HepG2 (cell line): Measurements from ENCODE around the gene DTNA. TPM values are rescaled to one million over a fixed set of nuclear protein-coding genes. Genes with fewer than 3 reads are reported as not detected.
A peak's percentile ranks its signal among the peaks of the same experiment; 100 is the strongest.

Experiments used
- ATAC-seq: fragments of 200-7000 bp; cut with Tn5 transposase; 3 replicates; pipeline ENCODE4 v1.9.1; 2020; ENCODE audit warnings: mild to moderate bottlenecking, moderate library complexity
- BruUV-seq: library from RNA; stranded (reverse); fragments of 400-500 nt; replicated peaks from 2 replicates; lab custom pipeline; 2021; lab: Mats Ljungman, UMichigan
- CTCF ChIA-PET: fragments of 300-600 bp; formaldehyde crosslinking; extraction: SDS; loops from one replicate; lab custom pipeline; 2021; ENCODE audit warnings: low total read pairs, inconsistent platforms, low intra/inter-chr PET ratio; lab: Yijun Ruan, JAX
- POLR2A ChIA-PET: fragments of 350-600 bp; sonication (Branson Sonifier 250); formaldehyde crosslinking; loops from one replicate; lab custom pipeline; 2020; ENCODE audit warnings: antibody characterized with exemption, inconsistent platforms; lab: Yijun Ruan, JAX
- DNase-seq: peaks from one replicate; pipeline ENCODE4 v3.0.0-alpha.2; 2015; ENCODE audit warnings: low spot score
- FAIRE-seq: peaks from 3 replicates; lab custom pipeline; 2011; peaks lifted over from hg19 to GRCh38; lab: Jason Lieb, UNC
- H2AFZ ChIP-seq: one replicate; pipeline ENCODE4 v1.6.1; 2011; ENCODE audit warnings: low read length, inconsistent platforms
- H3K27ac ChIP-seq: fragments of 300-600 bp; 3 replicates; pipeline ENCODE4 v1.8.0; 2011; ENCODE audit warnings: mixed run types, mild to moderate bottlenecking, mixed read lengths, low read length, inconsistent platforms; ENCODE audit not compliant: insufficient read depth; ENCODE audit errors: extremely low read length
- H3K27me3 ChIP-seq, 2 experiments: fragments of 200-600 bp in 1 of 2; 2 replicates in 1 of 2; 3 replicates in 1 of 2; pipeline versions ENCODE4 v1.6.0 to v1.8.0; 2011; ENCODE audit warnings: low read length in 2 of 2, mild to moderate bottlenecking in 2 of 2, moderate library complexity in 2 of 2, inconsistent platforms in 1 of 2; ENCODE audit not compliant: insufficient read depth in 2 of 2, control insufficient read depth in 1 of 2
- H3K36me3 ChIP-seq, 2 experiments: fragments of 200-600 bp in 1 of 2; replicated peaks in 1 of 2; 2 replicates in 1 of 2; 3 replicates in 1 of 2; pipeline versions ENCODE4 v1.5.1 to v1.8.0; 2011; ENCODE audit warnings: low read length in 2 of 2, inconsistent platforms in 1 of 2; ENCODE audit not compliant: insufficient read depth in 2 of 2, control insufficient read depth in 1 of 2
- H3K4me1 ChIP-seq: 2 replicates; pipeline ENCODE4 v1.5.1; 2012; ENCODE audit warnings: low read length, inconsistent platforms; ENCODE audit not compliant: insufficient read depth
- H3K4me2 ChIP-seq: 2 replicates; pipeline ENCODE4 v1.6.0; 2011; ENCODE audit warnings: low read depth, low read length, inconsistent platforms
- H3K4me3 ChIP-seq, 3 experiments: fragments of 200-600 bp in 1 of 3; sonication (generic), shearing (Covaris generic) in 1 of 3; replicated peaks in 1 of 3; 2 replicates each; pipeline ENCODE4 v1.5.1; 2011 to 2016; ENCODE audit warnings: low read length in 3 of 3, inconsistent platforms in 2 of 3, low read depth in 2 of 3, mild to moderate bottlenecking in 2 of 3, control low read depth in 1 of 3, mixed read lengths in 1 of 3; ENCODE audit not compliant: insufficient read depth in 1 of 3
- H3K79me2 ChIP-seq: one replicate; pipeline ENCODE4 v1.6.1; 2011; ENCODE audit warnings: low read length, inconsistent platforms; ENCODE audit not compliant: insufficient read depth
- H3K9ac ChIP-seq: 2 replicates; pipeline ENCODE4 v1.6.0; 2011; ENCODE audit warnings: mild to moderate bottlenecking, low read depth, low read length, inconsistent platforms; ENCODE audit not compliant: insufficient read depth
- H3K9me3 ChIP-seq: 2 replicates; pipeline ENCODE4 v1.5.1; 2012; ENCODE audit warnings: mild to moderate bottlenecking, low read length
- H4K20me1 ChIP-seq: 2 replicates; pipeline ENCODE4 v1.6.0; 2011; ENCODE audit warnings: inconsistent platforms, mild to moderate bottlenecking, low read length, moderate library complexity; ENCODE audit not compliant: insufficient read depth
- ATF7 ChIP-seq, 2 experiments: fragments of 450-650 bp in 1 of 2; sonication (generic) in 1 of 2; formaldehyde crosslinking in 1 of 2; IDR thresholded peaks; 2 replicates each; pipeline versions ENCODE4 v1.4.0 to v1.6.1; 2016 to 2020; ENCODE audit warnings: antibody characterized with exemption in 1 of 2, mild to moderate bottlenecking in 1 of 2, missing genetic modification reagents in 1 of 2
- CEBPB ChIP-seq: IDR thresholded peaks from 2 replicates; pipeline ENCODE4 v1.6.1; 2011; ENCODE audit warnings: low read depth, low read length, improper control_type of control experiment, borderline replicate concordance
- HMG20B ChIP-seq: conservative IDR thresholded peaks from 2 replicates; pipeline ENCODE4 v1.6.1; 2016; ENCODE audit warnings: missing genetic modification reagents, missing compliant biosample characterization
- JDP2 ChIP-seq: sonication (generic); formaldehyde crosslinking; IDR thresholded peaks from 2 replicates; pipeline ENCODE4 v1.8.1; 2022; ENCODE audit warnings: missing genetic modification reagents, borderline replicate concordance
- MIXL1 ChIP-seq: IDR thresholded peaks from 2 replicates; pipeline ENCODE4 v1.6.1; 2016
- RARA ChIP-seq: IDR thresholded peaks from 2 replicates; pipeline ENCODE4 v1.6.1; 2016; ENCODE audit warnings: missing genetic modification reagents, missing compliant biosample characterization
- RFX5 ChIP-seq: IDR thresholded peaks from 2 replicates; pipeline ENCODE4 v1.6.1; 2011; ENCODE audit warnings: low read depth, low read length, improper control_type of control experiment
- TARDBP ChIP-seq: sonication (generic); formaldehyde crosslinking; IDR thresholded peaks from 2 replicates; pipeline ENCODE4 v1.8.0; 2022; ENCODE audit warnings: mild to moderate bottlenecking, missing genetic modification reagents
- YEATS2 ChIP-seq: sonication (generic); formaldehyde crosslinking; IDR thresholded peaks from 2 replicates; pipeline ENCODE4 v1.4.0; 2020; ENCODE audit warnings: missing genetic modification reagents, borderline replicate concordance
- ZNF510 ChIP-seq: sonication (generic); formaldehyde crosslinking; IDR thresholded peaks from 2 replicates; pipeline ENCODE4 v1.4.0; 2020; ENCODE audit warnings: low read depth, mild to moderate bottlenecking, missing genetic modification reagents
- ZNF678 ChIP-seq: sonication (generic); formaldehyde crosslinking; IDR thresholded peaks from 2 replicates; pipeline ENCODE4 v1.4.0; 2020; ENCODE audit warnings: mild to moderate bottlenecking, missing genetic modification reagents
- WGBS: methylation state at CpG from one replicate; pipeline ENCODE4 v1.1.6; 2017; ENCODE audit warnings: low lambda C conversion rate; 5-methylcytosine and 5-hydroxymethylcytosine counted together
- in situ Hi-C: cut with HindIII; loops from 2 replicates; pipeline ENCODE4 v1.10.0; 2017; ENCODE audit warnings: low pct_unique_long_range_greater_than_20kb; ENCODE audit not compliant: extremely low pct_ligation_motif_present
- intact Hi-C: fragments of 100-400 bp; cut with micrococcal nuclease; formaldehyde crosslinking; loops from one replicate; pipeline ENCODE4 v1.10.0; 2022; ENCODE audit not compliant: unreplicated experiment
- polyA plus RNA-seq, 8 experiments: library from polyadenylated mRNA; depleted of rRNA in 3 of 8; stranded (reverse) in 7 of 8; unstranded in 1 of 8; fragments of >200 nt; fragmentation: Illumina TruSeq in 4 of 8; extraction: Trizol in 4 of 8; gene quantifications; 2 replicates each; pipeline versions ENCODE4 v1.2.1 to v1.2.3, GENCODE V29; 2011 to 2016; ENCODE audit warnings: low read depth in 4 of 8, missing spikeins in 1 of 8, mixed read lengths in 1 of 8; ENCODE audit not compliant: insufficient read depth in 1 of 8
- total RNA-seq, 5 experiments: library from RNA; depleted of rRNA; stranded (reverse); fragments of >200 nt; fragmentation: Illumina TruSeq; extraction: Trizol; gene quantifications; 2 replicates each; pipeline ENCODE4 v1.2.3, GENCODE V29; 2016; ENCODE audit warnings: low read depth in 1 of 5
- TF ChIP-seq, protein P1 (sequence below): IDR thresholded peaks from 2 replicates; pipeline ENCODE4 v1.6.1; 2012; ENCODE audit warnings: low read length, improper control_type of control experiment

Gene DTNA
- total and polyA plus RNA-seq, 2 of the 13 experiments (the other 11 are each of a cell fraction or from before 2014, with no cell fraction given): 8.5 to 29.0 TPM

DNA sequence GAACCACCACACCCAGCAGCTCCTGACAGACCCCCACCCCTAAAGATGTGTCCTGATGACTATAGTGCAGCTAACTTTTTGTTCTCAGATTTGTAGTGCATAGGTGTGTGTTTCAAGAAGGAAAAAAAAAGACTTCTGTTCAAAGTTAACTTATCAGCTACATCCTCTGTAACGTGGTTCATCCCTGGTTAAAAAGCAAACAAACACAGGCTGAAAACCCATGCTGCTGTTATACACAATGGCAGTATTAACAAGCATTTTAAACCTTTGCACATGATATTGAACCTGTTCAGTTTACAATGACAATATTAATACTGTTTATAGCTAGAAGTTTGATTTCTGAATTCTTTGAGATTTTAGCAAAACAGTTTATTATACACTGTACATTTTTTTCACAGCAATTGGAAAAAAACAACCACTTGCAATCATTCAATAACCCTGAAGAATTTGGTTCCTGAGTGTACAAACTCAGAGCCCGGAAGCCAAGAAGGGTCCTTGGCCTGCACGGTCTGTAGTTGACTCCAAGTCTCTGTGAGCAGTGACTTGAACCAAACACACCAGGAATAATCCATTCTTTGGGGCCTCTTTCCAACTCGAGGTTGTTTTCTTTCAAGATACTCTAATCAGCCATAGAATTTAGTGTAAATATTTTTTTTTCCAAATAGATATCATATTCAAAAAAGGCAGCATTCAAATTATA, 177.9 kb downstream of the DTNA start (continued):
- TF ChIP-seq TARDBP (CRISPR knock-in tag): 0 out of 2 replicates have a peak, but pooled peaks have one; percentile 29

DNA sequence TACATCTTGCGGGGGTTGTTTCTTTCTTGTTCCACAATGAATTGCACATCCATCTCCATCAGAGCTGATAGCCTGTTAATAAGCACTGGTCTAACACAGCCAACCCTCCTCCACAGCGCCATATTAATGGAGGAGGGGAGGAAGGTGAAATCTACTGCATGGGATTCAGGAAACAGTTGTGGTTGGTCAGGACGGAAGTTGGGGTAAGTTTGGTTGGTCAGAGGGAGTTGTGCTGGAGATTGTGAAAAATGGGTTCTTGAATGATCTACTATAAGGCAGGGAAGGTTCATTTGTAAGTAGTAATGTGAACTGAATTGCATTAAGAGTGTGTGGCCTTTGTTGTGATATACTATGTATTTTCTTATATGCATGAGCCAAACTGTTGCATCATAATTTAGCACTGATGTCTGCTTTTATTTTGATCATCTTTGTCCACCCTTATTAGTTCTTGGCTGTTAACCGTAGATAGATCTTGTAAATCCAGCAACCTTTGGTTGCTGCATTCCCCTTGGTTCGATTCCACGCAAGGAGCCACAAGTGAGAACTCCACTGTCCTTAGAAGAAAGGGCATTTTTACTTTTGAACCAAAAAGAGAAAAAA, 180.5 kb downstream of the DTNA start:
- Histone ChIP-seq H3K27ac (no peak overlapping the region), H3K9me3 (peaks cover 4% of the 10 kb centered on the region; the same call in 1 of the 2 replicates), H4K20me1 (no peaks in the 10 kb centered on the region), H3K36me3 (peaks cover 2 to 5% of the 10 kb centered on the region in 2 experiments; a peak in 3 of 5 replicates), H3K4me3 (no peak overlapping the region), H3K27me3 (no peaks in the 10 kb centered on the region), H3K79me2 (no peaks in the 10 kb centered on the region), H3K4me2 (no peak overlapping the region), H3K9ac (no peak overlapping the region), H2AFZ (no peak overlapping the region), H3K4me1 (peaks cover 20% of the 10 kb centered on the region)
- ATAC-seq (no peak), FAIRE-seq (no peak), DNase-seq (no peak)
- in situ Hi-C loops (no loop called here), intact Hi-C loops (no loop called here)
- ChIA-PET POLR2A (no interaction called here), CTCF (no interaction called here)
- no TSS peak for BruUV-seq
- 80% methylated on average over 6 of the region's 6 CpGs for WGBS
- TF ChIP-seq ATF7 (IDR thresholded peaks at IDR 0.05): peak; percentile 41
- no peak for TF ChIP-seq ATF7 (CRISPR knock-in tag; IDR thresholded peaks at IDR 0.05)
- no peak for TF ChIP-seq YEATS2 (CRISPR knock-in tag)
- peak; percentile 51 for TF ChIP-seq CEBPB

DNA sequence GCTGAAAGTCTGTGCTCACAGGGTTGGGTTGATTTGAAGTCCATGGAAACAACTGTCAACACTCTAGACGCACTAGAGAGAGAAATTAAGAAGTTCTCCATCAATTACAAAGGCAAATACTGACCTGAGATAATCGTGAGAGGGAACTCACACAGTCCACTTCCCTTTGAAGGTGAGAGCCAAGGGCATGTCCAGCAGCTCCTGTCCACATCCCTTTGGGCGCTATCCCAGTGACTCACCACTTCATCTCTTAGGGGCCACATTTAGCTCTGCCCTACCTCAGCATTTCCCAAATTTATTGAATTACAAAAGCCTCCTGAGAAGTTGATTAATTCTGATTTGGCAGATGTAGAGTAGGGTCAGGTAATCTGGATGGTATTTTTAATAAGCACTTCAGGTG, 182.3 kb downstream of the DTNA start:
- ChIA-PET POLR2A (no interaction called here), CTCF (no interaction called here)
- ATAC-seq (no peak), DNase-seq (no peak), FAIRE-seq (no peak)
- H4K20me1 ChIP-seq: no peaks in the 10 kb centered on the region
- H3K36me3 ChIP-seq: peaks cover 2 to 5% of the 10 kb centered on the region in 2 experiments; a peak in 3 of 5 replicates
- no peaks in the 10 kb centered on the region for H3K27me3 ChIP-seq
- H3K9ac ChIP-seq: no peak overlapping the region
- H2AFZ ChIP-seq: no peak overlapping the region
- no TSS peak for BruUV-seq
- 93% methylated on average over 3 of the region's 3 CpGs for WGBS
- in situ Hi-C loops: no loop called here
- no peak overlapping the region for H3K4me3 ChIP-seq
- no peak overlapping the region for H3K4me2 ChIP-seq
- H3K79me2 ChIP-seq: no peaks in the 10 kb centered on the region
- H3K9me3 ChIP-seq: peaks cover 4% of the 10 kb centered on the region; the same call in 1 of the 2 replicates
- no peak overlapping the region for H3K27ac ChIP-seq
- intact Hi-C loops: no loop called here
- H3K4me1 ChIP-seq: peaks cover 17% of the 10 kb centered on the region
- TF ChIP-seq RARA (CRISPR knock-in tag) (no peak), RFX5 (no peak), HMG20B (CRISPR knock-in tag) (no peak), ZNF678 (CRISPR knock-in tag) (no peak), ZNF510 (CRISPR knock-in tag) (no peak), JDP2 (CRISPR knock-in tag) (no peak), MIXL1 (no peak)
- TF ChIP-seq, protein P1, sequence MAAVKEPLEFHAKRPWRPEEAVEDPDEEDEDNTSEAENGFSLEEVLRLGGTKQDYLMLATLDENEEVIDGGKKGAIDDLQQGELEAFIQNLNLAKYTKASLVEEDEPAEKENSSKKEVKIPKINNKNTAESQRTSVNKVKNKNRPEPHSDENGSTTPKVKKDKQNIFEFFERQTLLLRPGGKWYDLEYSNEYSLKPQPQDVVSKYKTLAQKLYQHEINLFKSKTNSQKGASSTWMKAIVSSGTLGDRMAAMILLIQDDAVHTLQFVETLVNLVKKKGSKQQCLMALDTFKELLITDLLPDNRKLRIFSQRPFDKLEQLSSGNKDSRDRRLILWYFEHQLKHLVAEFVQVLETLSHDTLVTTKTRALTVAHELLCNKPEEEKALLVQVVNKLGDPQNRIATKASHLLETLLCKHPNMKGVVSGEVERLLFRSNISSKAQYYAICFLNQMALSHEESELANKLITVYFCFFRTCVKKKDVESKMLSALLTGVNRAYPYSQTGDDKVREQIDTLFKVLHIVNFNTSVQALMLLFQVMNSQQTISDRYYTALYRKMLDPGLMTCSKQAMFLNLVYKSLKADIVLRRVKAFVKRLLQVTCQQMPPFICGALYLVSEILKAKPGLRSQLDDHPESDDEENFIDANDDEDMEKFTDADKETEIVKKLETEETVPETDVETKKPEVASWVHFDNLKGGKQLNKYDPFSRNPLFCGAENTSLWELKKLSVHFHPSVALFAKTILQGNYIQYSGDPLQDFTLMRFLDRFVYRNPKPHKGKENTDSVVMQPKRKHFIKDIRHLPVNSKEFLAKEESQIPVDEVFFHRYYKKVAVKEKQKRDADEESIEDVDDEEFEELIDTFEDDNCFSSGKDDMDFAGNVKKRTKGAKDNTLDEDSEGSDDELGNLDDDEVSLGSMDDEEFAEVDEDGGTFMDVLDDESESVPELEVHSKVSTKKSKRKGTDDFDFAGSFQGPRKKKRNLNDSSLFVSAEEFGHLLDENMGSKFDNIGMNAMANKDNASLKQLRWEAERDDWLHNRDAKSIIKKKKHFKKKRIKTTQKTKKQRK: no peak
